SK-N-SH (cell line): ENCODE results near the gene RAI1.

Source experiments
- EP300 ChIP-seq, 2 experiments: IDR thresholded peaks; 2 replicates each; pipeline versions ENCODE4 v1.4.0 to v1.6.1; 2012; ENCODE audit warnings: borderline replicate concordance in 1 of 2, low read depth in 1 of 2, low read length in 1 of 2
- EZH2phosphoT487 ChIP-seq: fragments of 200-600 bp; sonication (generic); IDR thresholded peaks from 2 replicates; pipeline ENCODE4 v1.6.1; 2017; ENCODE audit warnings: low read depth, mixed run types, mild to moderate bottlenecking, antibody characterized with exemption, moderate library complexity, borderline replicate concordance
- POLR2AphosphoS5 ChIP-seq: IDR thresholded peaks from 2 replicates; pipeline ENCODE4 v1.6.1; 2012; ENCODE audit warnings: low read depth, low read length
- SIN3A ChIP-seq: IDR thresholded peaks from 2 replicates; pipeline ENCODE4 v1.6.1; 2012; ENCODE audit warnings: low read depth, mild to moderate bottlenecking, low read length, moderate library complexity, borderline replicate concordance
- TCF12 ChIP-seq: IDR thresholded peaks from 2 replicates; pipeline ENCODE4 v1.4.0; 2012
- TF ChIP-seq, protein P1 (sequence below): fragments of 200-600 bp; sonication (generic); IDR thresholded peaks from 2 replicates; pipeline ENCODE4 v1.6.1; 2017; ENCODE audit warnings: antibody characterized with exemption, mild to moderate bottlenecking, moderate library complexity
- TF ChIP-seq, protein P2 (sequence below): IDR thresholded peaks from 2 replicates; pipeline ENCODE4; 2012

DNA sequence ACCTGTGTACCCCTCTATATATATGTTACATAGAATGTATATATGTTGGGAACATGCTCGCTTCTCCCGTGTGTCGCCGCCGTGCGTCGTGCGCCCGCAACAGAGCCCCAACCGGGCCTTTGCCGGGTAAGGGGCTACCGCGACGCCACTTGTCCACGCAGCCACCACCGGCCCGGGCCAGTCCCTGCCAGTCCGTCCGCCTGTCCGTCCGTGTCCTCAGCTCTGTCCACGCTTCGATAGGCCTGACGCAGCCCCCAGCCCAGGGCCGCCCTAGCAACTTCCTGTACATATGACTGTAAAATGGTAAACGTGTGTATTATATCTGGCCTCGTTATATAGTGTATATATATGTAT lies 129.6 kb downstream of the RAI1 start:
- TF ChIP-seq POLR2AphosphoS5, result no peak
- no peak for TF ChIP-seq EP300 (IDR thresholded peaks at IDR 0.05; ENCODE audit: borderline replicate concordance in 1 of 2, low read depth in 1 of 2, low read length in 1 of 2)
- TF ChIP-seq, protein P1, sequence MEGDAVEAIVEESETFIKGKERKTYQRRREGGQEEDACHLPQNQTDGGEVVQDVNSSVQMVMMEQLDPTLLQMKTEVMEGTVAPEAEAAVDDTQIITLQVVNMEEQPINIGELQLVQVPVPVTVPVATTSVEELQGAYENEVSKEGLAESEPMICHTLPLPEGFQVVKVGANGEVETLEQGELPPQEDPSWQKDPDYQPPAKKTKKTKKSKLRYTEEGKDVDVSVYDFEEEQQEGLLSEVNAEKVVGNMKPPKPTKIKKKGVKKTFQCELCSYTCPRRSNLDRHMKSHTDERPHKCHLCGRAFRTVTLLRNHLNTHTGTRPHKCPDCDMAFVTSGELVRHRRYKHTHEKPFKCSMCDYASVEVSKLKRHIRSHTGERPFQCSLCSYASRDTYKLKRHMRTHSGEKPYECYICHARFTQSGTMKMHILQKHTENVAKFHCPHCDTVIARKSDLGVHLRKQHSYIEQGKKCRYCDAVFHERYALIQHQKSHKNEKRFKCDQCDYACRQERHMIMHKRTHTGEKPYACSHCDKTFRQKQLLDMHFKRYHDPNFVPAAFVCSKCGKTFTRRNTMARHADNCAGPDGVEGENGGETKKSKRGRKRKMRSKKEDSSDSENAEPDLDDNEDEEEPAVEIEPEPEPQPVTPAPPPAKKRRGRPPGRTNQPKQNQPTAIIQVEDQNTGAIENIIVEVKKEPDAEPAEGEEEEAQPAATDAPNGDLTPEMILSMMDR, result no peak
- TF ChIP-seq, protein P2, sequence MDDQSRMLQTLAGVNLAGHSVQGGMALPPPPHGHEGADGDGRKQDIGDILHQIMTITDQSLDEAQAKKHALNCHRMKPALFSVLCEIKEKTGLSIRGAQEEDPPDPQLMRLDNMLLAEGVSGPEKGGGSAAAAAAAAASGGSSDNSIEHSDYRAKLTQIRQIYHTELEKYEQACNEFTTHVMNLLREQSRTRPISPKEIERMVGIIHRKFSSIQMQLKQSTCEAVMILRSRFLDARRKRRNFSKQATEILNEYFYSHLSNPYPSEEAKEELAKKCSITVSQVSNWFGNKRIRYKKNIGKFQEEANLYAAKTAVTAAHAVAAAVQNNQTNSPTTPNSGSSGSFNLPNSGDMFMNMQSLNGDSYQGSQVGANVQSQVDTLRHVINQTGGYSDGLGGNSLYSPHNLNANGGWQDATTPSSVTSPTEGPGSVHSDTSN, result no peak
- TF ChIP-seq EZH2phosphoT487, result no peak
- TF ChIP-seq SIN3A, result no peak
- TF ChIP-seq TCF12, result no peak
